IPS-15b (cell line): Measurements from ENCODE around the gene SLC13A1.

Experiments
- H3K27me3 ChIP-seq: one replicate; pipeline ENCODE4 v1.6.1; 2013; ENCODE audit warnings: low read length; ENCODE audit not compliant: control insufficient read depth, insufficient read depth
- H3K36me3 ChIP-seq: one replicate; pipeline ENCODE4 v1.6.1; 2013; ENCODE audit warnings: low read length; ENCODE audit not compliant: control insufficient read depth, insufficient read depth
- H3K4me1 ChIP-seq: one replicate; pipeline ENCODE4 v1.6.1; 2013; ENCODE audit warnings: mild to moderate bottlenecking, low read length; ENCODE audit not compliant: control insufficient read depth, insufficient read depth
- H3K4me3 ChIP-seq: one replicate; pipeline ENCODE4 v1.5.1; 2013; ENCODE audit warnings: low read depth, low read length
- H3K9ac ChIP-seq: one replicate; pipeline ENCODE4 v1.6.1; 2013; ENCODE audit warnings: low read depth, mild to moderate bottlenecking, low read length
- H3K9me3 ChIP-seq: one replicate; pipeline ENCODE4 v1.6.1; 2013; ENCODE audit warnings: mild to moderate bottlenecking, low read length; ENCODE audit not compliant: control insufficient read depth, insufficient read depth

SLC13A1 gene

DNA sequence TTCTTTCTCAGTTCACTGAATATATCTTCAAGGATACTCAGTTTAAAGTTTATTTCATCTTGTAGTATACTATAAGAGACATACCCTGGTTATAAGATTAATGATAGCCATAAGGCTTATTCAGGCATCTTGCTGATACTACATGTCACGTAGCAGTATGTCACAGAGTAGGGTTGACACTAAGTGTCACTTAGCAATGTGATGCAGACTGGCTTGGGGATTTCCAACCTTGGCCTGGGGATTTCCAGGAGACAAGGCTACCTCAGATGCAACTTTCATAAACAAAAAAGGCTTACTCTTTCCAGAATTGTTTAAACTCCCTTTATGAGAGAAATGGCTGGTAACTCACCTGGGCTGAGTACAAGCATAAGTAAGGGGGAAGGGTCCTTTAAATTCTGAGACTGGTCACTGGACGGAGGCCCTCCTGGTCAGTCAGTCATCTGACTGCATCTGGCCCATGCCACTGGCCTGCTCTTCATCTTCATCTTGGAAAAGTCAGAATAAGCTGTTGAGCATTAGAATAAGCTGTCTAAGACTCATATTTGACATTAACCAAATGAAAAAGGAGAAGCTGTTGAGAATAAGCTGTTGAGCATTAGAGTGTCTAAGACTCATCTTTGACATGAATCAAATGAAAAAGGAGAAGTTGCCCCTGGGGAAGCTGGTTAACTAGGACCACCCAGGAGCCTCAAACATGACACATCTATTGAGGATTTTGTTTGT is 9.5 kb downstream of the SLC13A1 start:
- no peaks in the 10 kb centered on the region for H3K9me3 ChIP-seq
- no peaks in the 10 kb centered on the region for H3K36me3 ChIP-seq
- H3K27me3 ChIP-seq: no peaks in the 10 kb centered on the region
- no peak overlapping the region for H3K9ac ChIP-seq
- H3K4me1 ChIP-seq: no peaks in the 10 kb centered on the region
- H3K4me3 ChIP-seq: no peak overlapping the region

DNA sequence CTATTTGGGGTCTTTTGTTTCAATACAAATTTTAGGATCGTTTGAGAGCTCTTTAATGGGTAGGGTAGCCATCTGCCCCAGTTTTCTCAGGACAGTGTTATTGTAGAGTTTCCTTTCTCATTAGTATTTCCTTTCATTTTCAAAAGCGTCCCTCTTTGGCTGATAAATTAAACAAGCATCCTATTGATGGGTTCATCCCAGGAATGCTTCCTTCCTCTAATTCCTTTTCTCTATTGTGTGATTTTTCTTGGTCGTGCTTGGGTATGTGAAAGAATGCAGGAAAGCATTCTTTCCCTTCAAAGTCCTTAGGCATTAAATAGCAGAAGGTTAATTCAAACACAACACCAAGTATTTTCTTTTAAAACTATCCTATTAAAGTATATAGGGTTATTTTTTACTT is 14.0 kb downstream of the SLC13A1 start:
- no peak overlapping the region for H3K9ac ChIP-seq

DNA sequence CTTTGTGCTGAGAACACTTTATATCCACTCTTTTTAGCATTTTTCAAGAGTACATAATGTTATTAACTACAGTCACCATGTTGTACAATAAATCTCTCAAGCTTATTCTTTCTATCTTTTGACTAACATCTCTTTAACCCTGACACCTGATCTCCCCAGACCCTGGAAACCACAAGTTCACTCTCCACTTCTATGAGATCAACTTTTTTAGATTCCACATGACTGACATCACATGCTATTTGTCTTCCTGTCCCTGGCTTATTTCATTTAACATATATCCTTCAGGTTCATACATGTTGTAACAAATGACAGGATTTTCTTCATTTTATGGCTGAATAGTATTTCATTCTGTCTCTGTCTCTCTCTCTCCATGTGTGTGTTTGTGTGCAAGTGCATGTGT is 15.5 kb downstream of the SLC13A1 start:
- H3K4me1 ChIP-seq: no peaks in the 10 kb centered on the region
- H3K36me3 ChIP-seq: no peaks in the 10 kb centered on the region
- no peaks in the 10 kb centered on the region for H3K27me3 ChIP-seq
- no peak overlapping the region for H3K4me3 ChIP-seq
- H3K9ac ChIP-seq: no peak overlapping the region
- H3K9me3 ChIP-seq: no peaks in the 10 kb centered on the region

More for the DNA sequence above, 14.0 kb downstream of the SLC13A1 start:
- Histone ChIP-seq H3K4me1 (no peaks in the 10 kb centered on the region), H3K9me3 (no peaks in the 10 kb centered on the region), H3K27me3 (no peaks in the 10 kb centered on the region), H3K4me3 (no peak overlapping the region), H3K36me3 (no peaks in the 10 kb centered on the region)

DNA sequence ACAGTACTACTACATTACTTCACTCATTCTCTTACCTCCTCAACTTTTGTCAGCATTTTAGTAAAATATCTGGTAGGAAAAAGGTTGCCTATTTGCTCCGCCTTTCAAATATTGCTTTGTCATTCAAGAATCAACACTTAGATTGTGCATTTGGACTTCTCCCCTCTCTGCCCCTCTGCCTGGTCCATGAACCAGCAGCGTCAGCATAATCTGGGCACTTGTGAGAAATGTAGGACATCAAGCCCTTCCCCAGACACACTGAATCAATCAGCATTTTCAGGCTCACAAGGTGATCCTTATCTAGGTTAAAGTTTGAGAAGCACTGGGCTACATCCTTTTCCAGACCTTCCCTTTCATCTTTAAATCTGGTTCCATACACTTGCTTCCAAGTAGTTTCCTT is 16.3 kb downstream of the SLC13A1 start:
- Histone ChIP-seq H3K4me1 (no peaks in the 10 kb centered on the region), H3K4me3 (no peak overlapping the region), H3K9ac (no peak overlapping the region), H3K36me3 (no peaks in the 10 kb centered on the region), H3K9me3 (no peaks in the 10 kb centered on the region), H3K27me3 (no peaks in the 10 kb centered on the region)

DNA sequence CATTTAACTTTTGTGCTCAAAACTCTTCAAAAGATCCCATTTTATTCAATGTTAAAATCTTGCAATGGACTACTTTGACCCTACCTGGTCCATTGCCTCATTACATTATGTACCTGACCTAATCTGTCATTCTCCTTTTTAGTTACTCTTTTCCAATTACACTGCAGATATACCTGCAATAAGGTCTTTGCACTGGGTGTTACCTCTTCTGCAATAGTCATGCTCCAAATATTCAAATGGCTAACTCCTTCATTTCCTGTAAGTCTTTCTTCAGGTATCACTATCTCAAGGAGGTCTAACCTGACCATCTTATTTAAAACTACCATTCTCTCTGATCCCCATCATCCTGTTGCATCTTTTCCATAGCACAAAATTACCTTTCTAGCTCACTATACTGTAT is 22.3 kb downstream of the SLC13A1 start:
- no peaks in the 10 kb centered on the region for H3K4me1 ChIP-seq
- H3K9me3 ChIP-seq: no peaks in the 10 kb centered on the region
- H3K27me3 ChIP-seq: no peaks in the 10 kb centered on the region
- H3K36me3 ChIP-seq: no peaks in the 10 kb centered on the region
- H3K4me3 ChIP-seq: no peak overlapping the region
- no peak overlapping the region for H3K9ac ChIP-seq

DNA sequence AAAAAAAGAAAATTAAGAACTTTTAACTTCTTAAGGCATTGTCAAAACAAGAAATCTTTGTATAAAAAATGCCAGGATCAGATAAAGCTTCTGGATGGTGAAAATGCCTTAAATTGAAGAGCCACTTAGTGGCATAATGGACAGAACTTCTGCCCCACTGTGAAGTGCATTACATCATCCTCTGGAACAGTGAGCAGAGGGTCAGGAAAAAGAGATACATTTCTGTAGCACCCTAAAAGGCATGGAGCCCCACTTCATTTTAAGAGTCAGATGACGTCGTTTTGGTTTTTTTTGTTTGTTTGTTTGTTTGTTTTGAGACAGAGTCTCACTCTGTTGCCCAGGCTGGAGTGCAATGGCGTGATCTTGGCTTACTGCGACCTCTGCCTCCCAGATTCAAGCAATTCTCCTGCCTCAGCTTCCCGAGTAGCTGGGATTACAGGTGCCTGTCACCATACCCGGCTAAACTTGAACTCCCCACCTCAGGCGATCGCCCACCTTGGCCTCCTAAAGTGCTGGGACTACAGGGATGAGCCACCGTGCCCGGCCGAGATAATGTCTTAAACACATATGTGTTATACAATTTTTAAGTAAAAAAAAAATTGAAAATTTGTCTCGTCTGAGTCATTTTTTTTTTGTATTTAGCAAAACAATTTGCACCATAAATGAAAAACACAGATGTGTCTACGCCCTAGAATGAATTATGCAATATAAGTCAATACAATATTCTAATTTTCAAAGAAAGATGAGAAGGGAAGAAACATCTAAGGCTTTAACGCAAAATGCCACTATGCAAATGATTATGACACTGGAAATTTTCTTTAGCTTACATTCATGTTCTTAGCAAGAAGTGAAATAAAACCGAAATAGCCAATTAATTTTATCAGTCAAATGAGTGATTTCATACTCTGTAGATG is 29.2 kb downstream of the SLC13A1 start:
- Histone ChIP-seq H3K36me3 (no peaks in the 10 kb centered on the region), H3K9me3 (no peaks in the 10 kb centered on the region), H3K4me1 (no peaks in the 10 kb centered on the region), H3K27me3 (no peaks in the 10 kb centered on the region), H3K9ac (no peak overlapping the region), H3K4me3 (no peak overlapping the region)

DNA sequence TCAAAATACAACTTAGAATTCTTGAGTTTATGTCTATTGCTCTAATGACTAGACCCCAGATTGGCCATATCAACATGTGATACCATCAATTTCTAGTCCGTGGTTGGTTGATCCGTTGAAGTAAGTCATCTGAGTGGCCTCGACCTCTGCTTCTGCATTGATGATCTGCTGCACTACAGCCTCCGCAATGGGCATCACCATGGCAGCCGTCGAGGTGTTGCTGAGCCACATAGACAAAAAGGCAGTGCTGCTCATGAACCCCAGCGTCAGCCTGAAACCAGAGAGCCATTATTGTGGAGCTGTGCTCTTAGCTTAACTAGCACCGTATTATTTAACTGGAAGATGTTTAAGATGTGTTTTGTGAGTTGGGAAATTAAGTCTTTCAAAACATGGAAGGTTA is 30.7 kb downstream of the SLC13A1 start:
- H3K36me3 ChIP-seq: no peaks in the 10 kb centered on the region
- H3K9me3 ChIP-seq: no peaks in the 10 kb centered on the region
- H3K4me1 ChIP-seq: no peaks in the 10 kb centered on the region
- H3K27me3 ChIP-seq: no peaks in the 10 kb centered on the region
- no peak overlapping the region for H3K4me3 ChIP-seq
- H3K9ac ChIP-seq: no peak overlapping the region

DNA sequence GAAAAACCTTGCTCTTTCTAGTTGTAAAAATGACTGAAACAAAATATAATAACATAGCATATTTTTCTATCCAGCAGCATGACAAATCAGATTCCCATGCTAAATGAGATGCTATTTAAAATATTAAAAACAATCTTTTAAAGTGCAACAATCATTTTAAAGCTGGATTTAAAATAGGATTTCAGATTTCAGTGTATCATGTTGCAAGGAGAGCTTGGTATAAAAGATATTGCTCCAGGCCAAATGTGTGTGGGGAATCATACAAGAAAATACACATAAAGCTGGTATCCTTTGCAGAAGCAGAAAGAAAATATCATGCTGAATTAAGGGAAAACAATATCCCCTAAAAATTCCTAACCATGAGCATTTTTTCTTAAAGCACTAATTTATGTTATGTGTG is 42.2 kb downstream of the SLC13A1 start:
- Histone ChIP-seq H3K27me3 (no peaks in the 10 kb centered on the region), H3K9me3 (no peaks in the 10 kb centered on the region), H3K4me3 (no peak overlapping the region), H3K4me1 (no peaks in the 10 kb centered on the region), H3K9ac (no peak overlapping the region), H3K36me3 (no peaks in the 10 kb centered on the region)

DNA sequence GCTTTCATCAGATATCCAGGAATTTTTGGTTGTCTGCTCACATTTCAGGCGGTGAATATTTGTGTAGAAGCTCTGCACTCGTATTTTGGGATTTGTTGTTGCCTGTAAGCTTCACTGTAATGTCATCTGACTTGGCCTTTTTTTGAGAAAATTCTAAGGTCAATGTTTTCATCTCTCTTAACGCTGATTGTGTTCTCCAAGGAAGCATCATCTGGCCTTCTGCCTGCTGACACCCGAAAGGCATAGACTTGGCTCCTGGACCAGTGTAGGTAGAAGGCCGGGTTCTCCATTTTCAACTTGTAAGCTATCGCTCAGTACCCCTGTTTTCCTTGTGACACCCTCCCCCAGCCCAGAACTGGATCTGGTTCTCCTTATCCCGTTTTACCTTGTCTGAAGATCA is 44.2 kb downstream of the SLC13A1 start:
- no peaks in the 10 kb centered on the region for H3K4me1 ChIP-seq
- H3K9me3 ChIP-seq: no peaks in the 10 kb centered on the region
- no peaks in the 10 kb centered on the region for H3K36me3 ChIP-seq
- no peak overlapping the region for H3K9ac ChIP-seq
- no peak overlapping the region for H3K4me3 ChIP-seq
- H3K27me3 ChIP-seq: no peaks in the 10 kb centered on the region

DNA sequence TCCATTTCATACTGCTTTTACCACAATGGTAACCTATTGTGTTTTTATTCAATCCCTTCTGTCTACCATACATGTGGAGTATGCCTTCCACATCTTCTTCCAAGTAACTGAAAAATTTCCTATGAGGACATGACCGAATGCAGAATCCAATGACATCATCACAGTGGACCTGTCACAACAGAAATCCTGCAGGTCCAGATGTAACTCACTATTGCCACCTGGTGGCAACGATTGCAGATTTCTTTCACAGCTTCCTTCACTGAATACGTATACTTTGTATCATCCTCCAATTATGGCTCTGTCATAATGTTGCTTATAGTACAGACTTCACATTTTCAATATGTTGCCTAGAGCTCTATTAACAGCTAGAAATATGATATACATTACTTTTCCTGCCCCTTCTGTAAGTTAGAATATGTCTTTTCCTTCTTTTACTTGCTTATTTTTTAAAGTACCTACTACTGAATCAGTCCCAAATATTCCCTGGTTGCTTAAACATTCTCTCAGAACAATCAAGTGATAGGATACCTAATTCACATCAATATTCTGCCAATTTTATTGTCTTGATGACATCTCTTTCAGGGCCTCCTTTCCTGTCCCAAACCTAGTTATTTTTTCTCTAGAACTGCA is 45.4 kb downstream of the SLC13A1 start:
- Histone ChIP-seq H3K27me3 (no peaks in the 10 kb centered on the region), H3K9ac (no peak overlapping the region), H3K4me1 (no peaks in the 10 kb centered on the region), H3K4me3 (no peak overlapping the region), H3K36me3 (no peaks in the 10 kb centered on the region), H3K9me3 (no peaks in the 10 kb centered on the region)

DNA sequence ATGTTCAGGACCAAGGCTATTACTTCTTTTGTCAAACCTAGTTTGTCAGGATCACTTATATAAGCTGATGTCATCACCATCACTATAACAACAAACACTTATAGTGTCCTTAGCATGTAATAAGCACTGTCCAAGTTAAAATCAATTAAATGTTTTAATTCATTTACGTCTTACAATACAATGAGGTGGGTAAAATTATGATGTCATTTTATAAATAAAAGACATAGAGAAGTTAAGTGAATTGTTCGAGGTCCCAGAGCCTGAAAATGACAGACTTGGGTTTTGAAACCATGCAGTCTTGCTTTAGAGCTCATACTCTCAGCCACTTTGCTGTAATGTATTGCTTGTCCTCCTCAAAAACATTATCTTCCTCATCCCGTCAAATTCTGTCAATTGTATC is 48.3 kb downstream of the SLC13A1 start:
- H3K36me3 ChIP-seq: no peaks in the 10 kb centered on the region
- no peaks in the 10 kb centered on the region for H3K9me3 ChIP-seq
- H3K4me3 ChIP-seq: no peak overlapping the region
- no peak overlapping the region for H3K9ac ChIP-seq
- no peaks in the 10 kb centered on the region for H3K27me3 ChIP-seq
- no peaks in the 10 kb centered on the region for H3K4me1 ChIP-seq
